ENCODE measurements around the gene CYP1A2. TPM values are rescaled to one million over a fixed set of nuclear protein-coding genes. Genes with fewer than 3 reads are reported as not detected.

The CYP1A2 gene
- total RNA-seq, 2 donors from 2014 or later: not detected

- Mint-ChIP-seq H3K4me1 (peaks cover 4% of the 10 kb centered on the region), H3K4me3 (no peak overlapping the region), H3K36me3 (ENCODE audit: low read depth) (no peaks in the 10 kb centered on the region), H3K27ac (no peak overlapping the region), H3K9me3 (no peaks in the 10 kb centered on the region), H3K27me3 (ENCODE audit: insufficient read depth) (peaks cover 5% of the 10 kb centered on the region)
- no peaks in the 10 kb centered on the region for H3K36me3 ChIP-seq (ENCODE audit: control insufficient read depth, insufficient read depth, low read length)
- no peaks in the 10 kb centered on the region for H3K27me3 ChIP-seq (ENCODE audit: control insufficient read depth, insufficient read depth, low read length, poor library complexity, severe bottlenecking)
- peaks cover 4% of the 10 kb centered on the region for H3K4me1 ChIP-seq (ENCODE audit: control insufficient read depth, insufficient read depth, low read length)
- DNase-seq: no peak
- H3K4me3 ChIP-seq (ENCODE audit: low read length): no peak overlapping the region
- no peaks in the 10 kb centered on the region for H3K9me3 ChIP-seq (ENCODE audit: control insufficient read depth, low read length)
- 77 to 93% methylated on average over 3 to 5 of the region's 5 CpGs for WGBS, 2 experiments (ENCODE audit: insufficient coverage in 1 of 2, insufficient read length in 1 of 2)
- TF ChIP-seq CTCF (conservative IDR thresholded peaks at IDR 0.05): no peak
- no peak overlapping the region for H3K9ac ChIP-seq (ENCODE audit: extremely low read depth, low read length, poor library complexity, severe bottlenecking)
- no peak overlapping the region for H3K27ac ChIP-seq (ENCODE audit: low read depth, low read length)
Measured at GRCh38 chr15:74752531-74752930, 3.9 kb downstream of the CYP1A2 start.

GRCh38 chr15:74754593-74755215, 6.1 kb downstream of the CYP1A2 start:
- H3K36me3 ChIP-seq (ENCODE audit: control insufficient read depth, insufficient read depth, low read length): no peaks in the 10 kb centered on the region
- 94 to 95% methylated on average over 14 to 20 of the region's 20 CpGs for WGBS, 2 experiments (ENCODE audit: insufficient coverage in 1 of 2, insufficient read length in 1 of 2)

GRCh38 chr15:74758736-74759135, 10.1 kb downstream of the CYP1A2 start:
- Mint-ChIP-seq H3K4me1 (peaks cover 15% of the 10 kb centered on the region), H3K9me3 (no peaks in the 10 kb centered on the region), H3K36me3 (ENCODE audit: low read depth) (no peaks in the 10 kb centered on the region), H3K27ac (no peak overlapping the region), H3K4me3 (no peak overlapping the region), H3K27me3 (ENCODE audit: insufficient read depth) (peaks cover 7% of the 10 kb centered on the region)
- Histone ChIP-seq H3K9me3 (ENCODE audit: control insufficient read depth, low read length) (no peaks in the 10 kb centered on the region), H3K4me1 (ENCODE audit: control insufficient read depth, insufficient read depth, low read length) (no peaks in the 10 kb centered on the region), H3K27ac (ENCODE audit: low read depth, low read length) (no peak overlapping the region), H3K4me3 (ENCODE audit: low read length) (no peak overlapping the region), H3K27me3 (ENCODE audit: control insufficient read depth, insufficient read depth, low read length, poor library complexity, severe bottlenecking) (no peaks in the 10 kb centered on the region), H3K36me3 (ENCODE audit: control insufficient read depth, insufficient read depth, low read length) (no peaks in the 10 kb centered on the region), H3K9ac (ENCODE audit: extremely low read depth, low read length, poor library complexity, severe bottlenecking) (no peak overlapping the region)
- TF ChIP-seq CTCF (conservative IDR thresholded peaks at IDR 0.05): no peak
- peak; percentile 41 for DNase-seq
- 91% methylated on average over 6 to 8 of the region's 8 CpGs for WGBS, 2 experiments (ENCODE audit: insufficient coverage in 1 of 2, insufficient read length in 1 of 2)

More at GRCh38 chr15:74754593-74755215, 6.1 kb downstream of the CYP1A2 start:
- H3K4me3 Mint-ChIP-seq: no peak overlapping the region
- H3K4me3 ChIP-seq (ENCODE audit: low read length): no peak overlapping the region
- no peaks in the 10 kb centered on the region for H3K9me3 Mint-ChIP-seq
- TF ChIP-seq CTCF (conservative IDR thresholded peaks at IDR 0.05): no peak
- H3K27ac Mint-ChIP-seq: no peak overlapping the region
- H3K9me3 ChIP-seq (ENCODE audit: control insufficient read depth, low read length): no peaks in the 10 kb centered on the region
- peaks cover 4% of the 10 kb centered on the region for H3K4me1 ChIP-seq (ENCODE audit: control insufficient read depth, insufficient read depth, low read length)
- no peak overlapping the region for H3K27ac ChIP-seq (ENCODE audit: low read depth, low read length)
- H3K4me1 Mint-ChIP-seq: peaks cover 4% of the 10 kb centered on the region
- no peaks in the 10 kb centered on the region for H3K27me3 ChIP-seq (ENCODE audit: control insufficient read depth, insufficient read depth, low read length, poor library complexity, severe bottlenecking)
- H3K36me3 Mint-ChIP-seq (ENCODE audit: low read depth): no peaks in the 10 kb centered on the region
- H3K27me3 Mint-ChIP-seq (ENCODE audit: insufficient read depth): peaks cover 3% of the 10 kb centered on the region
- DNase-seq: peak; percentile 37
- no peak overlapping the region for H3K9ac ChIP-seq (ENCODE audit: extremely low read depth, low read length, poor library complexity, severe bottlenecking)
